ENCODE measurements around the gene WNT9A.

WNT9A gene

GRCh38 chr1:227886993-227887696 lies 60.6 kb downstream of the WNT9A start:
- TF ChIP-seq REST (IDR thresholded peaks at IDR 0.05; ENCODE audit: insufficient read depth in 1 of 2, low read depth in 2 of 2, low read length in 2 of 2) (no peak), SIN3A (IDR thresholded peaks at IDR 0.05; ENCODE audit: borderline replicate concordance, insufficient read depth, low read length) (no peak), POLR2AphosphoS5 (IDR thresholded peaks at IDR 0.05; ENCODE audit: low read depth, low read length) (no peak), FOXP2 (optimal IDR thresholded peaks at IDR 0.05; ENCODE audit: borderline replicate concordance, extremely low read depth, extremely low read length, insufficient read depth) (no peak)

GRCh38 chr1:227886503-227886961 lies 61.2 kb downstream of the WNT9A start:
- no peak for TF ChIP-seq FOXP2 (optimal IDR thresholded peaks at IDR 0.05; ENCODE audit: borderline replicate concordance, extremely low read depth, extremely low read length, insufficient read depth)
- no peak for TF ChIP-seq POLR2AphosphoS5 (IDR thresholded peaks at IDR 0.05; ENCODE audit: low read depth, low read length)
- TF ChIP-seq SIN3A (IDR thresholded peaks at IDR 0.05; ENCODE audit: borderline replicate concordance, insufficient read depth, low read length): no peak
- no peak for TF ChIP-seq TAF1 (IDR thresholded peaks at IDR 0.05; ENCODE audit: borderline replicate concordance, insufficient read depth, low read length)
- TF ChIP-seq REST (IDR thresholded peaks at IDR 0.05; ENCODE audit: insufficient read depth in 1 of 2, low read depth in 2 of 2, low read length in 2 of 2): no peak

- TF ChIP-seq POLR2AphosphoS5 (IDR thresholded peaks at IDR 0.05; ENCODE audit: low read depth, low read length) (no peak), FOXP2 (optimal IDR thresholded peaks at IDR 0.05; ENCODE audit: borderline replicate concordance, extremely low read depth, extremely low read length, insufficient read depth) (no peak), SIN3A (IDR thresholded peaks at IDR 0.05; ENCODE audit: borderline replicate concordance, insufficient read depth, low read length) (no peak), TAF1 (IDR thresholded peaks at IDR 0.05; ENCODE audit: borderline replicate concordance, insufficient read depth, low read length) (no peak), REST (IDR thresholded peaks at IDR 0.05; ENCODE audit: insufficient read depth in 1 of 2, low read depth in 2 of 2, low read length in 2 of 2) (no peak)
These were observed 61.9 kb downstream of the WNT9A start for GRCh38 chr1:227885648-227886502.

- TF ChIP-seq FOXP2 (optimal IDR thresholded peaks at IDR 0.05; ENCODE audit: borderline replicate concordance, extremely low read depth, extremely low read length, insufficient read depth) (no peak), POLR2AphosphoS5 (IDR thresholded peaks at IDR 0.05; ENCODE audit: low read depth, low read length) (no peak)
These were observed 62.5 kb downstream of the WNT9A start for GRCh38 chr1:227885135-227885647.

- TF ChIP-seq POLR2AphosphoS5 (IDR thresholded peaks at IDR 0.05; ENCODE audit: low read depth, low read length): no peak
These were observed 63.2 kb downstream of the WNT9A start for GRCh38 chr1:227884370-227885134.

Data from PFSK-1 (cell line).